Vagina (tissue), 2 donors: ENCODE measurements around the gene LCMT2.

ENCODE experiments used
- POLR2A ChIP-seq, 2 donors: fragments of 450-650 bp; IDR thresholded peaks; one replicate each; pipeline ENCODE4 v1.6.1; 2017; ENCODE audit warnings: antibody characterized with exemption in 2 of 2, mild to moderate bottlenecking in 2 of 2, moderate library complexity in 2 of 2
- TF ChIP-seq, protein P1 (sequence below), 3 experiments: fragments of 450-650 bp in 2 of 3; fragments of 200-600 bp in 1 of 3; sonication (generic) in 1 of 3; IDR thresholded peaks; one replicate each; pipeline ENCODE4 v1.5.1; 2017 to 2019; ENCODE audit warnings: antibody characterized with exemption in 3 of 3, mild to moderate bottlenecking in 2 of 3, moderate library complexity in 2 of 3

- TF ChIP-seq, protein P1, sequence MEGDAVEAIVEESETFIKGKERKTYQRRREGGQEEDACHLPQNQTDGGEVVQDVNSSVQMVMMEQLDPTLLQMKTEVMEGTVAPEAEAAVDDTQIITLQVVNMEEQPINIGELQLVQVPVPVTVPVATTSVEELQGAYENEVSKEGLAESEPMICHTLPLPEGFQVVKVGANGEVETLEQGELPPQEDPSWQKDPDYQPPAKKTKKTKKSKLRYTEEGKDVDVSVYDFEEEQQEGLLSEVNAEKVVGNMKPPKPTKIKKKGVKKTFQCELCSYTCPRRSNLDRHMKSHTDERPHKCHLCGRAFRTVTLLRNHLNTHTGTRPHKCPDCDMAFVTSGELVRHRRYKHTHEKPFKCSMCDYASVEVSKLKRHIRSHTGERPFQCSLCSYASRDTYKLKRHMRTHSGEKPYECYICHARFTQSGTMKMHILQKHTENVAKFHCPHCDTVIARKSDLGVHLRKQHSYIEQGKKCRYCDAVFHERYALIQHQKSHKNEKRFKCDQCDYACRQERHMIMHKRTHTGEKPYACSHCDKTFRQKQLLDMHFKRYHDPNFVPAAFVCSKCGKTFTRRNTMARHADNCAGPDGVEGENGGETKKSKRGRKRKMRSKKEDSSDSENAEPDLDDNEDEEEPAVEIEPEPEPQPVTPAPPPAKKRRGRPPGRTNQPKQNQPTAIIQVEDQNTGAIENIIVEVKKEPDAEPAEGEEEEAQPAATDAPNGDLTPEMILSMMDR (IDR thresholded peaks at IDR 0.05): no peak
- no peak for TF ChIP-seq POLR2A (IDR thresholded peaks at IDR 0.05)
Observed at GRCh38 chr15:43302205-43302817, 28.1 kb downstream of the LCMT2 start, which contains the start of gene TGM7.
